HG03558 (cell line): ENCODE results near the gene KCTD7.
"Not testable (repeated sequence)": the region's sequence is repeated elsewhere in the genome, so short reads cannot be mapped to it uniquely, and the experiment has no call there.

ENCODE experiments used
- ATAC-seq: cut with Tn5 transposase; IDR thresholded peaks from one replicate; pipeline ENCODE4 v1.9.1; 2021; ENCODE audit warnings: moderate number of reproducible peaks; ENCODE audit not compliant: unreplicated experiment; ENCODE audit errors: extremely low read depth

KCTD7 gene

DNA sequence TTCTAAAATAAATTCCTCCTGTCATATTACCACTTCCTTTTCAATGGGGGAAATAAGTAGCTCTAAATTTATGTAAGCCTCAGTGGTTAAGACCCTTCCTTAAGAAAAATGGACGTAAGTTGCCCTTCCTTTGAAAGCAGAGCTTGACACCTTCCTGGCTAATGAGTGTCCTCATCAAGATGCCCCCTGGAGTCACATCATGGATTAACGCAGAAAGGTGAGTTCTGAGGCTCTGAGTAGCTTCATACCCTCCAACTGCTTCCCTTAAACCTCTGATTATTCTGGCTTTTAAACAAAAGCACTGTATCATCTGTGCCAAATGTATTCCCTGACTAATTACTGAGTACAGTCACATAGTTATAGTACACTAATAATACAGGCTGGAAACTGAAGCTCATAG is 14.7 kb downstream of the KCTD7 start:
- ATAC-seq, result no peak

DNA sequence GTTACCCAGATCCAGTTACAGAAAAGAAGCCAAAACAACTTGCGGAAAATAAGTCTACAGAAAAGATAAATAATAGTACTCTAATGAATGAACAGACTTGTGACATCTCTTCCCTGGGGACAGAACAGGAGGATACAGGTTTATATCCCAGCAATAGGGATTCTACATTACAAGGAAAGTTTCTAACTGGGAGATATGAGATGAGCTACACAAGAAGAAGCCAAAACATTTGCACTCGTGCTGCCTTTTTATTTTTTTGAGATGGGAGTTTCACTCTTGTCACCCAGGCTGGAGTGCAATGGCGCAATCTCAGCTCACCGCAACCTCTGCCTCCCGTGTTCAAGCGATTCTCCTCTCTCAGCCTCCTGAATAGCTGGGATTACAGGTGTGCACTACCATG is 22.3 kb downstream of the KCTD7 start:
- ATAC-seq, result not testable (repeated sequence)

DNA sequence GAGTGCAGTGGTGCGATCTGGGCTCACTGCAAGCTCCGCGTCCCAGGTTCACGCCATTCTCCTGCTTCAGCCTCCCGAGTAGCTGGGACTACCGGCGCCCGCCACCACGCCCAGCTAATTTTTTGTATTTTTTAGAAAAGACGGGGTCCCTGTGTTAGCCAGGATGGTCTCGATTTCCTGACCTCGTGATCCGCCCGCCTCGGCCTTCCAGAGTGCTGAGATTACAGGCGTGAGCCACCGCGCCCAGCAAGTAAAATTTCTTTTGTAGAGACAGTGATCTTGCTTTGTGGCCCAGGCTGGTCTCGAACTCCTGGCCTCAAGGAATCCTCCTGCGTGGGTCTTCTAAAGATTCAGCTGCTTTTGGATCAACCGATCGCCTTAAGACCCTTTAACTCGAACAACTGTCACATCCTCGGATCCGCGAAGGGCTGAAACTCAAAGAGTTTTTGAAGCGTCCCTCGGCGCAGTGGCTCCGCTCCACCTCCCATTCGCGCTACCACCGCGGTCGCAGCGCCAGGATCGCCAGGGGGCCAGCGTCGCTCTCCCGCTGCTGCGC is 25.1 kb downstream of the KCTD7 start:
- not testable (repeated sequence) for ATAC-seq

DNA sequence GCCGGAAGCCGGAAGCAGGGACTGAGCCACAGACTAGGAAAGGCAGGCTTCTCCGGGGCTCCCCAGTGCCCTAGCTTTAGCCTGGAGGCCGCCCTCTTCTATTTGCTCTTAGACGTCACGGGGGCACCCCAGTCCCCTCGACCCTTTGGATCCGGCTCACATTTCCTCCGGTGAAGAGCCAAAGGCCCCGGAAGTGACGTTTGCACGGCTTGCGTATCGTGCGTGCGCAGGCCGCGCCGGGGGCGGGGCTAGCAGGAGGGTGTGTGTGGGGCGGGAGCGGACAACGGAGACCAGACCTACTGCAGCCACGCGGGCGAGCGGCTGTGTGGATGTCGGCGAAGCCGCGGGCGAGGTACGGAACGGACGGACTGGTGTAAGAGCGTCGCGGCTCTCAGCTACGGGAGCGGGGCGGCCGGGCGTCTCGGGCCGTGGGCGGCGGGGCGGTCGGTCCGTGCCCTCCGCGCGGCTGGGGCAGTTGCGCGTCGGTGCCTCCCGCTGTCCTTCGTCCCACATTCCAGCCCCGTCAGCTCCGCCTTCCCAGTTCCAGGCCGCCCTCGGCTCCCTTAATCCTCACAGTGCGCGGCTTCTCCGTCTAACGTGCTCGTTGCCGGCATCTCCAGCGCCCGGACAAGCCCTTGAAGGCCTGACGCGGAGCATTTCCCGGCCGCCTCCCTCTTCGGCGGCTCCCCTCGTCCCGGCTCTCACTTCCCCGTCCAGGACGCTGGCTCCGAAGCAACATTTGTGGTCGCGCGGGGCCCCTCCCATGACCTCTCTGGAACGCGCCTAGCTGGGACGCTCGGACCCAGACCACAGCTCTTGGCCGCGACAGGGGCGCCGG is 25.8 kb downstream of the KCTD7 start:
- ATAC-seq, result peak; percentile 91

DNA sequence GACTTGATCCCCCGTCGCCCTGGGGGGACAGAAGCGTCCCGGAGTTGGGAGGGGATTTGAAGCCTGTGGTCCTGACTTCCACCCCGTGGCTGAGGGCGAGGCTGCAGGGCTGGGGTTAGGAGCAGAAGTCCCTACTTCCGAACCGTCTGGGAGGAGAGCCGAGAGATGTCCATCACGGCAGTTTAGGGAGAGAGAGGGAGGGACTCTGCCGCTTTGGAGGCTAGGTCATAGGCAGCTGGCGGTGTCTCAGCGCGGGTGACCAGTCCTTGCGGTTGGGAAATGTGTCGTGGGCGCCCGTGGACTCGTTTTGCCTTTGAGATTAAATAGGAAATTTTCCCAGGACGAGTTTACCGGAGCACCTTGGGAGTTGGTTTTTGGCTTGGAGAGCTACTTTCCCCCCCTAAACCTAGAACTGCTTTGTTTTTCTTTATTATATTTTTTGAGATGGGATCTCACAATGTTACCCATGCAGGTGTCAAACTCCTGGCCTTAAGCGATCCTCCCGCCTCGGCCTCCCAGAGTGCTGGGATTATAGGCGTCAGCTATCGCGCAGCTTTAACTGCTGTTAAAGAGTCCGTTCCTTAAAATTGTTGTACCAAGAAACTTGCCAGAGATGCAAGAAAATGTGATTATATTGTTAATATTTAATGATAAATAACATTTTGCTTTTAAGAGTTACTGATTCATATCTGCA is 26.6 kb downstream of the KCTD7 start:
- not testable (repeated sequence) for ATAC-seq

DNA sequence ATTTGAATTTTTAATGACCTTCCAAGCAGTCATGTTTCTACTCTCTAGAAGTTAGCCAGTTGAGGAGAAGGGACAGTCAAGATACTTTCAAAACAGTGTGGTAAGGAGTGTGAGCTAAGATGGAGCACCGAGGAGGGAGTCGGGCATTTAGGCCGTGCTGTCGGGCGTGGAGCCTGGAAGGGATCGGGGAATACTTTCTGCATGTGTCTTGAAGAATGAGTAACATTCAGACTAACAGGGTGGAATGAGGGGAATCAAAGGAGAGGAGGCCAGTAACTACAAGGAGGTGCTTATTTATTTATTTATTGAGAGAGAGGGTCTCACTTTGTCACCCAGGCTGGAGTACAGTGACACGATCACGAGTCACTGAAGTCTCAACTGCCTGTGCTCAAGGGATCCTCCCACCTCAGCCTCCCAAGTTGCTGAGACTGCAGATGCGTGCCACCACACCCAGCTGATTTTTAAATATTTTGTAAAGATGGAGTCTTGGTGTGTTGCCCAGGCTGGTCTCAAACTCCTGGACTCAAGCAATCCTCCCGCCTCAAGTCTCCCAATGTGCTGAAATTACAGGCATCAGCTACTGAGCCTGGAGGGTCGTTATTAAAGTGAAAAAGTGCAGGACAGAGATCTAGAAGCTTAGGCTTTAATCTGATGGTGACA is 27.3 kb downstream of the KCTD7 start:
- ATAC-seq, result not testable (repeated sequence)

DNA sequence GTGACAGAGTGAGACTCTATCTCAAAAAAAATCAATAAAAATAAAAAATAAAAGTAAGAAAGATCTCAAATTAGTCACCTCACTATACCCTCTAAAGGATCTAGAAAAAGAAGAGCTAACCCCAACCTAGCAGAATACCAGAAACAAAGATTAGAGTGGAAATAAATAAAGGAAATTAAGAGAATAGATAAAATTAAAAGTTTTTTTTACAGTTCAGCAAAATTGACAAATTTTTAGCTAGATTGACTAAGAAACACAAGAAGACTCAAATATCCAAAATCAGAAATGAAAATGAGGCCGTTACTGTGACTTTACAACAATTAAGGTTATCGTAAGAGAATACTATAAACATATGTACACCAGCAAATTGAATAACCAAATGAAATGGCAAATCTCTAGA is 29.1 kb downstream of the KCTD7 start:
- no peak for ATAC-seq

DNA sequence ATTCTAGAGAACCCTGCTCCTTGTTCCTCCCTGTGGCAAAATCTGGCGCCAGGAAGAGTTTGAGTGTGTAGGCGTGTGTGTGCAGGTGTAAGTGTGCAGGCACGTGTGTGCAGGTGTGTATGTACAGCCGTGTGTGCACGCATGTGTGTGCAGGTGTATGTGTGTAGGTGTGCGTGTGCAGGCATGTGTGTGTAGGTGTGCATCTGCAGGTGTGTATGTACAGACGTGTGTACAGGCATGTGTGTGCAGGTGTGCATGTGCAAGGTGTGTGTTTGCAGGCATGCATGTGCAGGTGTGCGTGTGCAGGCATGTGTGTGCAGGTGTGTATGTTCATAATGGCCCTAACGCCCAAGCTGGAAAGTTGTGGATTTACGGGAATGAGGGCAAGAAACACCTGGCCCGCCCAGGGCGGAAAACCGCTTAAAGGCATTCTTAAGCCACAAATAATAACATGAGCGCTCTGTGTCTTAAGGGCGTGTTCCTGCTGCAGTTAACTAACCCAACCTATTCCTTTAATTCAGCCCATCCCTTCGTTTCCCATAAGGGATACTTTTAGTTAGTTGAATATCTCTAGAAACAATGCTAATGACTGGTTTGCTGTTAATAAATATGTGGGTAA is 34.1 kb downstream of the KCTD7 start:
- no peak for ATAC-seq

DNA sequence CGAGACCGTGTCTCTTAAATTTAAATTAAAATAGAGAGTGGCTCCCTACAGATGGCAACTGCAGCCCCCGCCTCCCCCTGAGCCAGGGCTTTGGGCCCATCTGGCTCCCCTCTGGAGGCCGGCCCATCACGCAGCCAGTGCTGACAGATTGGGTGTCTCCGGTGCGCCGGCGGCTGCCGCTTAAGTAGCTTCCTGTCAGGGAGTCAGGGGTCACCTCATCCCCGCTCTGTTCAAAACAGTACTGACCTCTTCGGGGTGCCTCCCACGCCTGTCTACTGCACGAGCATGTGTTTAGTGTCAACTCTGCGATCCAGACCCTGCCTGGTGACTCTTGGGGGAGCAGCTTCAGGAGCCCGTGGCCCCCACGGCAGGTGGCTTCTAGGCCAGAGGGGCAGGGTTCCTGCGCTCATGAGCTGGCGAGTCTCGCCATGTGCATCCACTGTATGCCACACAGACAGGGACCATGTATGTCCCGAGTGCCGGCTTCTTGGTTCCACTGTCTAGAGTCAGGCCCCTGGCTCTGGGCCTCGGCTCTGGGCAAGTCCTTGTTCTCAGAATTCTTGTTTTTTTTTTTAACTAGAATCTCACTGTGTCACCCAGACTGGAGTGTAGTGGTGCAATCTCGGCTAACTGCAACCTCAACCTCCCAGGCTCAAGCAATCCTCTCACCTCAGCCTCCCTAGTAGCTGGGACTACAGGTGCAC is 36.1 kb downstream of the KCTD7 start:
- no peak for ATAC-seq

DNA sequence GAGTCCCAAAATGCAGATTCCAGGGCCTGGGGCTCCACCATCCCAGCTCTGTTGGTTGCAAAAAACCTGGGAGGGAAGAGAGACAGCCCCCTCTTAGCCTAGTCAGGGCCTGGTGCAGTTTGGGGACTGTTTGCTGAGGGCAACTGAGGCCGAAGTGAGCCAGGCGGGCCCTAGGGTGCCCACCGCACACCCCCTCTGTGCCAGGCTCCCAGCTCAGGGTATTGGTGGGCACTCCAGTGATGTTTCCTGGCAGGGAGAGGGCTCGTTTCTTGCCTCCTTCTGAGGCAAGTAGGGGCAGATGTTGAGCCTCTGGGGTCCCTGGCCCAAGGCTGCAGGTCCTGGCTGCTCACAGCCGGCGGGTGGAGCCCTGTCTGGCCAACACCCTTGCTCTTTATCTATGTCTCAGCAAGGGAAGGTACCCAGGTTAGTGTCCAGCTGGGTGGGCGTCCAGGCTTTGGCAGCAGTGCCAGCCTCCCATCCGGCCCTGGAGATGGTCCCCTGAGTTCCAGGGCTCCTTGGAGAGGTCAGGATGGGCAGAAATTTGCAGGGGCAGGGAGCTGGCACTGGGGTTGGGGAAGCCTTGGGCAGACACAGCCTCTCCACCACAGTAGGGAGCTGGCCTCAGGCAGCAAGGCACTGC is 37.8 kb downstream of the KCTD7 start:
- no peak for ATAC-seq

DNA sequence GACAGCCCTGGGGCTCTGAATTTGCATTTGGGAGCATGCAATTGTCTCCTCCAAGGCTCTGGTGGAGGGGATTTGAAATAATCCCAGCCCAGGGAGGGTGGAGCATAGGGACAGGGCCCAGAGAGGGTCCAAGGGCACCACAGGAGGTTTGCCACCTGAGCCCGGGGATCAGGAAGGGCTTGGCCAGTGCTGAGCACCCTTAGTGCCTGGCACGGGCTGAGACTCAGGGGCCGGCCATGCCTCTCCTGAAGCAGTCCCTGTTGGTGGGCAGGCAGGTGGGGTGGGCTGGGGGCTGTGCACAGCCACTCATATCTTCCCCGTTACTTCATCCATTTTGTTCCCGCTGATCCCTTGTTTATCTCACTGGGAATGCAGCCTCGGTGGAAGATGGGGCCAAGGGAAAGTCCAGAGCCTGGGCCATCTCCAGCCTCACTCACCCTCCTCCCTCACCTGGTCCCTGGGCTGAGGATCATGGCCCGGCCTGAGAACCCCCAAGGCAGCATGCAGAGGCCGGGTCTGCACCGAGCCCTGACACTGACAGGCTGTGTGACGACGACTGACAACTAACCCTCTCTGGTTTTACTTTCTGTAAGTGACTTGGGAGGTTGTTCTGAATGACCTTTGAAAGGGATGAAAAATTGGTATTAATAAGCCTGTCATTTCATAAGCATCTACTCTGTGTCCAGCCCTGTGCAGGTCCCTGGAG is 38.5 kb downstream of the KCTD7 start:
- no peak for ATAC-seq

DNA sequence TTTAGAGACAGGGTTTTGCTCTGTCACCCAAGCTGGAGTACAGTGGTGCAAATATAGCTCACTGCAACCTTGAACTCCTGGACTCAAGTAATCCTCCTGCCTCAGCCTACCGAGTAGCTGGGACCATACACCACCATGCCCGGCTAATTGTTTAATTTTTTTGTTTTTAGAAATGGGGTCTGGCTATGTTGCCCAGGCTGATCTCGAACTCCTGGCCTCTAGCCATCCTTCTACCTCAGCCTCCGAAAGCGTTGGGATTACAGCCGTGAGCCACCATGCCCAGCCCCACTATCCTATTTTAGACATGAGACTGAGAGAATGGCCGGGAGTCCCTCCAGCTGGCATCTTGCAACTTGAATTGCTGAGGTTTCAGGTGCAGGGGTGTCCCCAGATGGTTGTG is 39.4 kb downstream of the KCTD7 start:
- ATAC-seq, result no peak

DNA sequence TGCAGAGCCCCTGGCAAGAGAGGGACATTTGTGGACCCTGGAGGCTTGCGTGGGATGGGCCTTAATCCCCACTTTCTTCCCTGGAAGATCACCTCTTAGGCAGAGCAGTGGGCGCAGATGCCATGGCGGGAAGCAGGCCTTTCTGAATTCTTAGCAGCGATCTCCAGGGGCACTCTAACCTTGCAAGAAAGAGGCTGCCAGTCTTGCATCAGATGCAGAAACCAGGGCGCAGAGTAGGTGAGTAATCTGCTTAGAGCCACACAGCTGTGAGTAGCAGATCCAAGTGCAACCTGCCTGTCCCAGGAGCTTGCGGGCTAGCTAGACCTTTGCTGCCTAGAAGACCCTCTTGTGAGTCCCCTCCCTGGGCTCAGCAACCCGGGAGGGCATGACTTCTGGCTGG is 40.0 kb downstream of the KCTD7 start:
- no peak for ATAC-seq

DNA sequence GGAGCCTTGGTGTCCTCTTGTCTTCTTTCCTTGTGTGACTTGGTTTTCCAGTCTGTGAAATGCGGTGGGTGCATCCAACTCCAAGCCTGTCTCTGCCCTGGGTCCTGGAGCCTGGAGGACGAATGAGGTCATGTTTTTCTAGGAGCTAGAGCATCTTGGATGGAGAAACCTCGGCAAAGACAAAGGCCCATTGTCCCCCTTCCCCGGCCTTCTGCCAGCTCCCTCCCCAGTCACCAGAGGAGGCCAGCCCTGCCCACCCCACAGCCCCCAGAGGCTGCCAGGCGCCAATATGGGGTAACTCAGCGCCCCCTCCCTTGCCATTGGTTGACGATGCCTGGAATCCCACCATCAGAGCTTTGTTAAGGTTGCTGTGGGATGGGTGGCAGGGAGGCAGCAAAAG is 40.4 kb downstream of the KCTD7 start:
- ATAC-seq, result no peak

DNA sequence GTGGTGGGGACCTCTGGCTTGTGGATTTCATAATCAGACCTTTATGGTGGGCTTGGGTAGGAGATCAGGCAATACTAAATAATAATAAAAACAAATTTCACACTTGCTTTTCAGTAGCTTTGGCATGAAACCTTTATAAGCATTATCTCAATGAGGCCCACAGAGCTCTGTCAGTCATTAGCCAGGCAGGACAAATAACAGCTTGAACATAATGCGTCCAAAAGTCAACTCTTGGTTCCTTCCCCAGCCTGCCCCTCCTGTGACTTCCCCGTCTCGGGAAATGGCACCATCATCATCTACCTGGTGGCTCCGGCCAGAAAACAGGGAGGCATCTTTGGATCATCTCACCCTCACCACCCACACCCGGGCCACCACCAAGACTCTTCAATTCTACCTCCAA is 40.8 kb downstream of the KCTD7 start:
- ATAC-seq, result no peak

DNA sequence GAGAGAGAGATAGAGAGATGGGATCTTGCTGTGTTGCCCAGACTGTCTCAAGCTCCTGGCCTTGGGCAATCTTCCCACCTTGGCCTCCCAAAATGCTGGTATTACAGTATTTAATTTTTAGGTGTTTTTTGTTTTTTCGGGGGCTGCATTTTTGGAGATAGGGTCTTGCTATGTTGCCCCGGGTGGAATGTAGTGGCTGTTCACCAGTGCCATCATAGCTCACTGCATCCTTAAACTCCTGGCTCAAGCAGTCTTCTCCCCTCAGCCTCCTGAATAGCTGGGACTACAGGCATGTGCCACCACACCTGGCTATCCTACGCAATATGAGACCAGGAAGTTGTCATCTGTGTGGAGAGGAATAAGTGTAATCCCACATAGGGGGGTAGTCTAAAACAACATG is 42.4 kb downstream of the KCTD7 start:
- ATAC-seq, result no peak

DNA sequence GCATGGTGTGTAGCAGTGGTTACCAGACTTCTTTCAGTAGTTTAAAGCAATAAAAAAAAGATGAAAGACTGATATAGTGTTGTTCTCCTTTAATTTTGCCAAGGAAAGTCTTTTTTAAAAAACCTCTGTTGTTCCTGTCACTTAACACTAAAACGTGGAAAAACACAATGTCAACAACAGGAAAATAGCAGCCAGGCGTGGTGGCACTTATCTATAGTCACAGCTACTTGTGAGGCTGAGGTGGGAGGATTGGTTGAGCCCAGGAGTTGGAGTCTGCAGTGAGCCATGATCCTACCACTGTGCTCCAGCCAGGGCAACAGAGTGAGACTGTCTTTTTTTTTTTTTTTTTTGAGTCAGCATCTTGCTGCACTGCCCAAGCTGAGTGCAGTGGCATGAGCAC is 42.8 kb downstream of the KCTD7 start:
- ATAC-seq, result not testable (repeated sequence)

DNA sequence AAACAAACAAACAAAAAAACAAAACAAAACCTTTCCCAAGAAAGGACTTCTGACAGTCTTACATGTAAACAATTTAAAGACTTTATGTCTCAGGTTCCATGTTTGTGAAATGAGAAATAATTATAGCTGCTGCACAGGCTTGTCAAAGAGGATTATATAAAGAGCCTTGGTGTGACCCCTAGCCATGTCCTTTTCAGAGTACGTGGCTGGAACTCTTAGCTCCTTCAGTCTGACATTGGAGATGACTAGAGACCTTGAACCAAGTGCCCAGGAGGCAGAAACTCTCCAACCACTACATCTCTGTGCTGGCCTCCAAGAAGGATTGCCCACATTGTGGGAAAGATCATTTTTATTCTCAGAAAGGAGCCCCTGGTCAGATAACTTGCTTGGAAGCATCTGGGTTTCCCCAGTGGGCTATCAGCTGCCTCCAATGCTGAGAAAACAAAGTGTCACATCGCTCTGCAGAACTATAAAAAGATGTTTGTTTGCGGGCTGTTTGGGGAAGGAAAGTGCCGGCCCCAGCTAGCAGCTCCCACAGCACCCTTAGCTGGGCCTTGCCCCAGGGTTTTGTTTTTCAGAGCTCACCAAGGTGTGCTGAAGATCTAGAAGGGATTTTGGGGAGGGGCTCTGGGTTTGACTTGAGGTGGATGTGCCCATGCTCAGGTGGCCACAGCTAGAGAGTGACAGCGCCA is 43.9 kb downstream of the KCTD7 start:
- not testable (repeated sequence) for ATAC-seq
